HG02884 (cell line): ENCODE results near the gene SHD.
"Not testable (repeated sequence)": the region's sequence is repeated elsewhere in the genome, so short reads cannot be mapped to it uniquely, and the experiment has no call there.

Experiments used
- ATAC-seq: cut with Tn5 transposase; IDR thresholded peaks from one replicate; pipeline ENCODE4 v1.9.1; 2021; ENCODE audit warnings: mild to moderate bottlenecking, moderate library complexity; ENCODE audit not compliant: unreplicated experiment

The SHD gene

DNA sequence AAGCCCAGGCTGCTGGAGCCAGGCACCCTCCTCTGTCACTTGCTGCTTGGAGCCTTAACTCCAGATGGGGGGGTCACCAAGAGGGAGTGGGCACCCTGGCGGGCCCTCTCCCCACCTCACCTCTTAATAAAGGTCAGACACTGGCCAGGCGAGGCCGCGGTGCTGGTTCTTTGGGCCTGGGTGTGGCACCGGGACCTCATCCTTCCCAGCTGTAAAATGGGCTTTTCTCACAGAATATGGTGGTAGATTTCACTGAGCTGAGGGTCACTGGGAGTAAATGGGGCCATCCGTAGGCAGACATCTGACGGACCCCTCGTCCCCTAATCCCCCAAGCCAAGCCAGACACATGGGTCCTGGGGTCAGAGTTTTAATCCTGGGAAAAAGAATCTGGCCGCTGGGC lies 44.6 kb downstream of the SHD start:
- no peak for ATAC-seq

DNA sequence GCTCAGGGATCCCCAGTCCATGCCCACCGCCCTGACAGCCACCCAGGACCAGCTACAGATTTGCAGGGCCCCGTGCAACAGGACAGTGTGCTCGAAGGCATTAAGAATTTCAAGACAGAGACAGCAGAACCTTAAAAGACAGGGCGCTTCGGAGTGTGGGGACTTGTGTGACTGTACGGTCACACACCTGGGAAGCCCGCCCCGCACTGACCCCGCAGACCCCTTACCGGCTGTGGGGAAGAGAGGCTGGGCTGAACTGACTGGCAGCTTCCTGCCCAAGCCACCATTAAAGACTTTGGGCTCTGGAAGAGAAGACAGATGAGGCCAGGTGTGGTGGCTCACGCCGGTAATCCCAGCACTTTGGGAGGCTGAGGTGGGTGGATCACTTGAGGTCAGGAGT lies 45.2 kb downstream of the SHD start:
- no peak for ATAC-seq

- ATAC-seq = no peak
Observed at GRCh38 chr19:4326215-4326836, 47.3 kb downstream of the SHD start.

DNA sequence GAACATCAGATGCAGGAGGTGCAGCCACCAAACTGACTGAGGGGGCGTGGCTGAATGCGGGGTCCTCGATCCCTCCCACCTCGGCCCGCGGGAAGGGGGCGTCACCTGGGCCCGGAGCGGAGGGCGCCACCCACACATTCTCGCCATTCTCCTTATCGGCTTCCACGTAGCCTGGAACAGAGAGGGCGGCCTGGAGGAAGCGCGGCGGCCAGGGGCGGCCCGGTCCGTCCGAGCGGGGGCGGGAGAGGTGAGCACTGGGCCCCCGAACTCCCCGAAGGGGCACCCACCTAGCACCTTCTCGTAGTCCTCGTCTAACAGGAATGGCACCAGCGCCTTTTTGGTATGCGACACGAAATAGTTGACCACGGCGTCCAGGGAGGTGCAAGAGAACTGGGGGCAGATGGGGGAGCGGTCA lies 47.8 kb downstream of the SHD start:
- ATAC-seq = no peak

GRCh38 chr19:4327252-4327876 lies 48.3 kb downstream of the SHD start:
- no peak for ATAC-seq

- ATAC-seq = no peak
Observed at GRCh38 chr19:4327877-4328242, 48.8 kb downstream of the SHD start.

DNA sequence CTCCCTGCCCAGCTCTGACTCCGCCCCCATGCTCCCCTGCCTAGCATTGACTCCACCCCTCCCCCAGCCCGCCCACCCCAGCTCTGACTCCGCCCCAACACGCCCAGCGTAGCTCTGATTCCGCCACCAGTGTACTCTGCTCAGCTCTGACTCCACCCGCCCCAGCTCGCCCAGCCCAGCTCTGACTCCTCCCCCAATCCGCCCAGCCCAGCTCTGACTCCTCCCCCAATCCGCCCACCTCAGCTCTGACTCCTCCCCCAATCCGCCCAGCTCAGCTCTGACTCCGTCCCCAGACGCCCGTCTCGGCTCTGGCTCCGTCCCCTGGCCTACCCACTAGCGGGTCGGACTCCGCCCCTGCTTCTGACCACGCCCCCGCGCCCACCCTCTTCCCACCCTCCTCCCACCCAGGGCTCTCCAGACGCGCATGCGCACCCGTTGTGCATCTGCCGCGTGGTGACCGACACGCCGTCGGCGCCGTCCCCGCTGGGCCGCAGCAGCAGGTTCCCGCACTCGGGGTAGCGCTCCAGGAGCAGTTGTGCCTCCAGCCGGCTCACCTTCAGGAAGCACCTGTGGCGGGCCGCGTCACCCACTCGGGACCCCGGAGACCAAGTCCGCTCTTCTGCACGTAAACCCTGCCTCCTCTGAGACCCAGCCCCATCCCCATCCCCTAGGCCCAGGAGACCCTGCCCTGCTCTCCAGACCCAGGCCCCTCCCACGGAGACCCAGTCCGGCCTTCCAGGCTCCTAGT lies 49.4 kb downstream of the SHD start:
- peak; percentile 78 for ATAC-seq

- ATAC-seq = not testable (repeated sequence)
Observed at GRCh38 chr19:4328991-4329681, 50.1 kb downstream of the SHD start.

- no peak for ATAC-seq
Observed at GRCh38 chr19:4329858-4330257, 50.8 kb downstream of the SHD start.

DNA sequence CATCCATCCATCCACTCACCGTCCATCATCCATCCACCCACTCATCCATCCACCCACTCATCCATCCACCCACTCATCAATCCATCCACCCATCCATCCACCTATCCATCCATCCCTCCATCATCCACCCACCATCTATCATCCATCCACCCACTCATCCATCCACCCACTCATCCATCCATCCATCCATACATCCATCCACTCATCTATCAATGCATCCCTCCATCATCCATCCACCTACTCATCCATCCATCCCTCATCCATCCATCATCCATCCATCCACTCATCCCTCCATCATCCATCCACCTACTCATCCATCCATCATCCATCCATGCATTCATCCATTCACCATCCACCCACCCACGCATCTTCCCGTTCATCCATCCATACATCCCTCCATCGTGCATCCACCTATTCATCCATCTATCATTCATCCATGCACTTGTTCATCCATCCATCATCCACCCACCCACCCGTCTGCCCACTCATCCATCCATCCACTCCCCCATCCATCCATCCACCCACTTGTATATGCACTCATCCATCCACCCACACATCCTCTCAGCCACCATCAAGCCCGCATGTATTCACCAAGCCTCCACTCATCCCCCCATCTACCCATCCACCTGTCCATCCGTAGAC lies 56.0 kb downstream of the SHD start:
- ATAC-seq = no peak

- no peak for ATAC-seq
Observed at GRCh38 chr19:4337906-4338440, 58.9 kb downstream of the SHD start.

- ATAC-seq = no peak
Observed at GRCh38 chr19:4338441-4339355, 59.6 kb downstream of the SHD start, which contains the start of gene STAP2. STAP2 (minus strand) TSS chr19:4338827; CDS start chr19:4338753, 74 bp downstream.
